SK-N-MC (cell line): ENCODE data around the gene CHI3L2.

Source experiments
- EZH2 ChIP-seq: fragments of 200-600 bp; sonication (generic); IDR thresholded peaks from one replicate; pipeline ENCODE4 v1.6.1; 2017; ENCODE audit warnings: antibody characterized with exemption
- FOXP2 ChIP-seq: optimal IDR thresholded peaks from 2 replicates; pipeline ENCODE3; 2011; ENCODE audit warnings: mild to moderate bottlenecking, moderate library complexity; ENCODE audit not compliant: insufficient read depth; ENCODE audit errors: extremely low read length, control extremely low read depth
- POLR2AphosphoS5 ChIP-seq: IDR thresholded peaks from 2 replicates; pipeline ENCODE4 v1.6.1; 2012; ENCODE audit warnings: mild to moderate bottlenecking, low read depth, low read length, borderline replicate concordance

- no peak for TF ChIP-seq POLR2AphosphoS5
- no peak for TF ChIP-seq EZH2
- TF ChIP-seq FOXP2 = no peak
These were observed 52.8 kb downstream of the CHI3L2 start for GRCh38 chr1:111280267-111280666.
